Upper lobe of left lung (tissue), 6 donors: ENCODE results near the gene ZNF554. TPM values are rescaled to one million over a fixed set of nuclear protein-coding genes. Genes with fewer than 3 reads are reported as not detected.

Experiments used
- ATAC-seq, 2 donors: fragments of 200-7000 bp; cut with Tn5 transposase; one replicate each; pipeline ENCODE4 v1.9.1; 2022; ENCODE audit warnings: mild to moderate bottlenecking in 2 of 2, moderate library complexity in 2 of 2; ENCODE audit not compliant: low FRiP score in 2 of 2
- DNase-seq, 2 donors: peaks; one replicate each; pipeline ENCODE4 v3.0.0-alpha.2; 2019 to 2020
- H3K27ac ChIP-seq, 4 donors: fragments of 200-600 bp; sonication (generic); one replicate each; pipeline ENCODE4 v1.5.1; 2016 to 2019
- H3K27me3 ChIP-seq, 4 donors: fragments of 200-600 bp; sonication (generic); one replicate each; pipeline ENCODE4 v1.5.1; 2017 to 2019
- H3K36me3 ChIP-seq, 4 donors: fragments of 200-600 bp; sonication (generic); one replicate each; pipeline ENCODE4 v1.5.1; 2016 to 2019
- H3K4me1 ChIP-seq, 4 donors: fragments of 200-600 bp; sonication (generic); one replicate each; pipeline ENCODE4 v1.5.1; 2018 to 2019
- H3K4me3 ChIP-seq, 4 donors: fragments of 200-600 bp; sonication (generic); one replicate each; pipeline ENCODE4 v1.5.1; 2017 to 2019; ENCODE audit warnings: mild to moderate bottlenecking in 2 of 4, moderate library complexity in 1 of 4
- H3K9me3 ChIP-seq, 4 donors: fragments of 200-600 bp; sonication (generic); one replicate each; pipeline ENCODE4 v1.5.1; 2018 to 2019
- EP300 ChIP-seq, 4 donors: sonication (generic); formaldehyde crosslinking; IDR thresholded peaks; one replicate each; pipeline ENCODE4 v1.5.1; 2017; ENCODE audit warnings: antibody characterized with exemption in 4 of 4, control low read depth in 2 of 4
- POLR2A ChIP-seq, 4 donors: fragments of 450-650 bp; IDR thresholded peaks; one replicate each; pipeline ENCODE4 v1.5.1; 2016 to 2017; ENCODE audit warnings: antibody characterized with exemption in 4 of 4, mild to moderate bottlenecking in 2 of 4
- POLR2AphosphoS5 ChIP-seq, 2 donors: sonication (generic); formaldehyde crosslinking; IDR thresholded peaks; one replicate each; pipeline ENCODE4 v1.5.1; 2017; ENCODE audit warnings: antibody characterized with exemption in 2 of 2
- WGBS, 2 donors: methylation state at CpG; one replicate each; pipeline ENCODE4 v1.1.5; 2017 to 2018; 5-methylcytosine and 5-hydroxymethylcytosine counted together
- total RNA-seq, 6 donors: library from RNA; depleted of rRNA in 4 of 6; stranded (reverse); fragments of >200 nt in 4 of 6; gene quantifications; one replicate each; pipeline versions ENCODE4 v1.1.0 to v1.2.1, GENCODE V29; 2016 to 2021
- TF ChIP-seq, protein P1 (sequence below), 6 experiments: fragments of 450-650 bp in 4 of 6; fragments of 200-600 bp in 2 of 6; sonication (generic) in 2 of 6; IDR thresholded peaks; one replicate each; pipeline ENCODE4 v1.5.1; 2016 to 2019; ENCODE audit warnings: antibody characterized with exemption in 6 of 6
- donor health status: DM: no; HTN: no; CAD: no; lungs with moderate emphysema.
- donor health status: DM: no; HTN: yes; CAD: no; lungs with severe emphysema.

ZNF554 gene
- total RNA-seq, 6 donors from 2014 or later = 3.2 to 11.5 (median 6.7) TPM

DNA sequence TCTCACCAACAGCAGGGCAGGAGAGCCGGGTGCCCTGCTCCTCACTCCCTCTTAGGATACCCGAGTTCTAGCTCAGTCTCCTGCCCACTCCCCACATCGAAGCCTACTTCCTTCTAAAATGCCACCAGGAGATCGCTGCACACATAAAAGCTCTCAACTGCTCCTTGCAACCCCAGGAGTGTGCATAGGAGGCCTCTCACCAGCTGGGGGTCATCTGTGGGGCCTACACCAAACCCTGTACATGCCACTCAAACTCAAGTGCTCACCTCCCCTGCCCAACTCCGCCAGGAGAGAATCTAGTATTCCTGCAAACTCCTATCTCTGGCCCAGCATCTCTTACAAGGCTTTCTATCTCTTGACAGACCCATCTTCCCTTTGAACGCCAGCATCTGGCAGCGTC, 39.4 kb upstream of the ZNF554 start:
- peaks cover 35 to 62% (median 43%) of the 10 kb centered on the region in 4 donors for H3K4me1 ChIP-seq
- H3K36me3 ChIP-seq = peaks cover 0 to 8% (median 2%) of the 10 kb centered on the region in 4 donors
- TF ChIP-seq POLR2A (IDR thresholded peaks at IDR 0.05) (no peak), POLR2AphosphoS5 (IDR thresholded peaks at IDR 0.05) (no peak), EP300 (IDR thresholded peaks at IDR 0.05) (no peak)
- TF ChIP-seq, protein P1, sequence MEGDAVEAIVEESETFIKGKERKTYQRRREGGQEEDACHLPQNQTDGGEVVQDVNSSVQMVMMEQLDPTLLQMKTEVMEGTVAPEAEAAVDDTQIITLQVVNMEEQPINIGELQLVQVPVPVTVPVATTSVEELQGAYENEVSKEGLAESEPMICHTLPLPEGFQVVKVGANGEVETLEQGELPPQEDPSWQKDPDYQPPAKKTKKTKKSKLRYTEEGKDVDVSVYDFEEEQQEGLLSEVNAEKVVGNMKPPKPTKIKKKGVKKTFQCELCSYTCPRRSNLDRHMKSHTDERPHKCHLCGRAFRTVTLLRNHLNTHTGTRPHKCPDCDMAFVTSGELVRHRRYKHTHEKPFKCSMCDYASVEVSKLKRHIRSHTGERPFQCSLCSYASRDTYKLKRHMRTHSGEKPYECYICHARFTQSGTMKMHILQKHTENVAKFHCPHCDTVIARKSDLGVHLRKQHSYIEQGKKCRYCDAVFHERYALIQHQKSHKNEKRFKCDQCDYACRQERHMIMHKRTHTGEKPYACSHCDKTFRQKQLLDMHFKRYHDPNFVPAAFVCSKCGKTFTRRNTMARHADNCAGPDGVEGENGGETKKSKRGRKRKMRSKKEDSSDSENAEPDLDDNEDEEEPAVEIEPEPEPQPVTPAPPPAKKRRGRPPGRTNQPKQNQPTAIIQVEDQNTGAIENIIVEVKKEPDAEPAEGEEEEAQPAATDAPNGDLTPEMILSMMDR (IDR thresholded peaks at IDR 0.05) = no peak
- H3K27me3 ChIP-seq = no peaks in the 10 kb centered on the region
- H3K4me3 ChIP-seq = no peak overlapping the region
- ATAC-seq (no peak), DNase-seq (no peak)
- H3K27ac ChIP-seq = no peak overlapping the region
- no peaks in the 10 kb centered on the region for H3K9me3 ChIP-seq
- WGBS, 2 donors = 80 to 88% methylated on average over 7 of the region's 7 CpGs

DNA sequence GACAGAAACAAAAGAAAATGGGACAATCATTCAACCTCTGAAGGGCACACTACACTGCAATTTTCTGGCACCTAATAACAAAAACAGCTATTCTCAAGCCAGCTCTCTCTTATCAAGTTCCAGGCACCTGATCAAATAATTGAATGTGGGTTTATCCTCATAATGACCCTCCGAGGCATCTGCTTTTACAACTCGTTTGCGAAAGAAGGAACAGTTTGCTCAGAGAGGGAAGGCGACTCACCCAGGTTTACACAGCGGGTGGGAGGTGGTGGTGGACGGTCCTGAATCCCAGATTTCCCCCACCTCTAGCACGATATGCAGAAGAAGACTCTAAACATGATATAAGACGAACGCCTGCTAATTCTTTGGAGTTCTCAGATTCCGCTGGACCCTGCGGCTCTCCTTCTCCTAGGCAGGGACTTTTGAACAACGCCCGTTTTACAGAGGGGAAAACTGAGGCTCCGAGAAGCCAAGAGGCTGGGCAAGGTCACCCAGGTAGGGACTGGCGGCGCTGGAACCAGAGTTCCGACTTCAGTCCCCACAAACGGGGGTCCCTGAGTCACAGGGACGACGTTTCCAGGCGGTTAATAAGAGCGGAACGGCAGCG, 37.2 kb upstream of the ZNF554 start:
- peak overlapping the region; percentile 48 to 97 (median 84) for H3K4me3 ChIP-seq
- peak overlapping the region; percentile 87 to 97 (median 90) for H3K27ac ChIP-seq
- H3K27me3 ChIP-seq = no peaks in the 10 kb centered on the region
- H3K36me3 ChIP-seq = peaks cover 0 to 8% (median 2%) of the 10 kb centered on the region in 4 donors
- DNase-seq (no peak), ATAC-seq (no peak)
- WGBS, 2 donors = 2 to 5% methylated on average over 17 to 24 of the region's 24 CpGs
- TF ChIP-seq EP300 (IDR thresholded peaks at IDR 0.05) = no peak
- no peak for TF ChIP-seq POLR2A (IDR thresholded peaks at IDR 0.05)
- TF ChIP-seq, protein P1 (IDR thresholded peaks at IDR 0.05) = no peak
- no peak for TF ChIP-seq POLR2AphosphoS5 (IDR thresholded peaks at IDR 0.05)
- no peaks in the 10 kb centered on the region for H3K9me3 ChIP-seq
- H3K4me1 ChIP-seq = peaks cover 36 to 59% (median 46%) of the 10 kb centered on the region in 4 donors

DNA sequence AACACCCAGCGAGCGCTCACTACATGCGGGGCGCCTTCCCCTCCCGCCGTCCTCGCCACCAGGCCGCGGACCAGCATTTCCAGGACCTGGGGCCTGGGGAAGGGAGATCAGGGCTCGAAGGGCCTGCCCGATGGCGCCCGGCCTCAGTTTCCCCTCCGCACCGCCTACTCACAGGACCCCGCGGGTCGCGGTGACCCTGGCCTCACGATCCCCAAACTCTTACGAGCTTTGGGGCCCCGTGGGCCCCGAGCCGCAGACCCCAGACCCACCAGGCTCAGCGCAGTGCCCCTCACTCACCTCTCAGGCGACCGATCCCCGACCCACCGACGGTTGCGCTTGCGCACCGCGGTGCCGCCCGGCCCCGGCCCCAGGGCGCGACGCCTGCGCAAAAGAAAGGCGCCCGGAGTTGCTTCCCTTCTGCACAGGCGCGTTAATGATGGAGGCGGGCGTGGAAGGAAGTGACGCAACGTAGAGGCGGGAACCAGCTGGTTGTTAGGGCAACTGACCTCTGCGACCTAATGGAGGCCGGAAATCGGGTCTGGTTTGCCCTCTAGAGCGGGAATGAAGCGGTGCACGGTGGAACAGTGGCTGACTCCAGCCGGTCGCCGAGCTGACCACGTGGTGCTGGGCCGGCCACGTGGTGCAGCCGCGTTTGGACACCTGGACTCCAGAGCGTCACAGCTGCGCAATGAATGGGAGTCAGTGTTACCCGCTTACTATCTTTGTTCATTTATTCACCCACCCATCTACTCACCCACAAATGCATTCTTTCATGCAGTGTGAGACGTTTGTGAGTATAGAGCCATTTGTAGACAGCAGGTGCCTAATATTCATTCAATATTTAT, 36.5 kb upstream of the ZNF554 start, which contains the start of gene SGTA:
Gene SGTA (minus strand): TSS at position 338 of the 845 bp plus-strand sequence. CDS start 14,205 bp downstream, outside the sequence.
- Histone ChIP-seq H3K36me3 (peaks cover 0 to 8% (median 2%) of the 10 kb centered on the region in 4 donors), H3K4me1 (peaks cover 36 to 59% (median 46%) of the 10 kb centered on the region in 4 donors), H3K27ac (peak within 1 kb of the TSS; percentile 87 to 97 (median 90)), H3K4me3 (peak within 1 kb of the TSS; percentile 48 to 97 (median 84)), H3K27me3 (no peaks in the 10 kb centered on the region), H3K9me3 (no peaks in the 10 kb centered on the region)
- DNase-seq (peak; percentile 96 to 99), ATAC-seq (peak; percentile 93 to 95)
- WGBS, 2 donors = 0 to 1% methylated on average over 12 to 44 of the region's 68 CpGs
- TF ChIP-seq POLR2AphosphoS5 (IDR thresholded peaks at IDR 0.05) = peak; percentile 87 to 92
- no peak for TF ChIP-seq EP300 (IDR thresholded peaks at IDR 0.05)
- peak; percentile 45 to 86 (median 64) for TF ChIP-seq POLR2A (IDR thresholded peaks at IDR 0.05)
- TF ChIP-seq, protein P1 (IDR thresholded peaks at IDR 0.05) = peak; percentile 51 to 86 (median 71)

DNA sequence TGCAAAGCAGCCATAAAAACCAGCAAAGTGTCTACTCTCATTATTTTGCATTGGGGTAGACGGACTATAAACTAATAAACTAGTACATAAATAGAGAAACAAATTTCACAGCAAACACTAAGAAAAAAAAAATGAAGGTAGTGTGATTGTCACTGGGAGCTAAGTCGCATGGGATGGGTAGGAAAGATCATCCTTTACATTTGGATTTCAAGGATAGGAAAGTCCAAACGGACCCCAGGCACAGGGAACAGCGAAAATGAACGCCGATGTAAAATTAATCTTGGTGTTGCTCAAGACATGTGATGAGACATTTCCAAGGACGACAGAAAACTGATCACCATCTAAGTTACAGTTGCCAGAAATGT, 35.9 kb upstream of the ZNF554 start:
- Histone ChIP-seq H3K4me3 (peak overlapping the region in 3 of 4 donors; percentile 74 to 97 (median 93)), H3K27ac (peak overlapping the region; percentile 62 to 97 (median 89))

More for the DNA sequence above, 35.9 kb upstream of the ZNF554 start:
- TF ChIP-seq, protein P1 (IDR thresholded peaks at IDR 0.05) = no peak
- TF ChIP-seq POLR2AphosphoS5 (IDR thresholded peaks at IDR 0.05) (no peak), EP300 (IDR thresholded peaks at IDR 0.05) (no peak), POLR2A (IDR thresholded peaks at IDR 0.05) (no peak)
- peaks cover 36 to 59% (median 46%) of the 10 kb centered on the region in 4 donors for H3K4me1 ChIP-seq
- peaks cover 0 to 8% (median 2%) of the 10 kb centered on the region in 4 donors for H3K36me3 ChIP-seq
- ATAC-seq (no peak), DNase-seq (no peak)
- H3K9me3 ChIP-seq = no peaks in the 10 kb centered on the region
- H3K27me3 ChIP-seq = no peaks in the 10 kb centered on the region
- 71 to 81% methylated on average over 7 of the region's 7 CpGs for WGBS, 2 donors
